SK-N-SH (cell line): ENCODE results near the gene PPTC7.

Experiments used
- GATA2 ChIP-seq: sonication (generic); formaldehyde crosslinking; IDR thresholded peaks from 2 replicates; pipeline ENCODE4 v1.5.0; 2020; ENCODE audit warnings: mild to moderate bottlenecking, missing genetic modification reagents
- JUND ChIP-seq: IDR thresholded peaks from 2 replicates; pipeline ENCODE4 v1.4.0; 2012
- MXI1 ChIP-seq: IDR thresholded peaks from 2 replicates; pipeline ENCODE4 v1.6.1; 2012; ENCODE audit warnings: mild to moderate bottlenecking, low read depth, low read length, improper control_type of control experiment
- RAD21 ChIP-seq: IDR thresholded peaks from 2 replicates; pipeline ENCODE4 v1.6.1; 2012; ENCODE audit warnings: mild to moderate bottlenecking, low read length
- RCOR1 ChIP-seq: fragments of 150-350 bp; IDR thresholded peaks from 2 replicates; pipeline ENCODE4 v1.6.1; 2017; ENCODE audit warnings: antibody characterized with exemption, low read length
- TAF1 ChIP-seq: IDR thresholded peaks from 2 replicates; pipeline ENCODE4 v1.6.1; 2012; ENCODE audit warnings: low read depth, mild to moderate bottlenecking, low read length, moderate library complexity, borderline replicate concordance
- TCF12 ChIP-seq: IDR thresholded peaks from 2 replicates; pipeline ENCODE4 v1.4.0; 2012
- TEAD4 ChIP-seq: IDR thresholded peaks from 2 replicates; pipeline ENCODE4 v1.4.0; 2012; ENCODE audit warnings: mild to moderate bottlenecking, borderline replicate concordance; ENCODE audit not compliant: insufficient read depth
- TF ChIP-seq, protein P1 (sequence below): fragments of 200-600 bp; sonication (generic); IDR thresholded peaks from 2 replicates; pipeline ENCODE4 v1.6.1; 2017; ENCODE audit warnings: antibody characterized with exemption, mild to moderate bottlenecking, moderate library complexity
- TF ChIP-seq, protein P2 (sequence below): IDR thresholded peaks from 2 replicates; pipeline ENCODE4 v1.6.1; 2012; ENCODE audit warnings: mild to moderate bottlenecking, low read depth, low read length, moderate library complexity
- TF ChIP-seq, protein P3 (sequence below): IDR thresholded peaks from 2 replicates; pipeline ENCODE4 v1.4.0; 2012; ENCODE audit warnings: low read depth
- TF ChIP-seq, protein P4 (sequence below): IDR thresholded peaks from 2 replicates; pipeline ENCODE4; 2012

DNA sequence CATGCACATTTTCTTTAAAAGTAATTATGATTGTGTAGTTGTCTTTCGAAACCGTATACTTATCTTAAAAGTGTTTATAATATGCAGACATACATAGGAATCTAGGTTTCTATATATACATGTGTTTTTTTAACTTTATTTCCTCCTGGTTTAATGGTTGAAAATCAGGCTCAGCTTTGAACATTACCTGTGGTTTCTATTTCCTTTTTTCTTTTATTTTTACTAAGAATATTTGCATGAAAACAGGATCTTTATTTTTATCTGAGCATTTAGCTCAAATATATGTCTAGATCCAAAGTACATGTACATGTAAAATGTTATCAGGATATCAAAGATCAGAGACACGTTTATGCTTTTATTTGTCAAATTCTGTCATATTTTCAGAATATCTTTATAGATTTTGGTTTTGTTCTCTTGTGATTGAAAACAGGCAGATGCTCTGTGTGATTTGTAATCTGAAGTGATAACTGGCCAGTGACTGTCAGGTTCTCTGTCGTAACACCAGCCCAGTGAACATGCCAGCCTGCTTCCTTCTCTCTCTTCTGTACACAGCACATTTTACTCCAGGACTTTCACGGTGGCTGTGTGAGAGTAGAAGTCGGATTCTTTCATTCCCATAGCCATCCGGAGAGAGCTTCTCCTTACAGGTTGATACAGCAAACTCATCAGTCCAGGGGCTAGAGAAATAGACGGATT, 44.5 kb upstream of the PPTC7 start:
- TF ChIP-seq, protein P1, sequence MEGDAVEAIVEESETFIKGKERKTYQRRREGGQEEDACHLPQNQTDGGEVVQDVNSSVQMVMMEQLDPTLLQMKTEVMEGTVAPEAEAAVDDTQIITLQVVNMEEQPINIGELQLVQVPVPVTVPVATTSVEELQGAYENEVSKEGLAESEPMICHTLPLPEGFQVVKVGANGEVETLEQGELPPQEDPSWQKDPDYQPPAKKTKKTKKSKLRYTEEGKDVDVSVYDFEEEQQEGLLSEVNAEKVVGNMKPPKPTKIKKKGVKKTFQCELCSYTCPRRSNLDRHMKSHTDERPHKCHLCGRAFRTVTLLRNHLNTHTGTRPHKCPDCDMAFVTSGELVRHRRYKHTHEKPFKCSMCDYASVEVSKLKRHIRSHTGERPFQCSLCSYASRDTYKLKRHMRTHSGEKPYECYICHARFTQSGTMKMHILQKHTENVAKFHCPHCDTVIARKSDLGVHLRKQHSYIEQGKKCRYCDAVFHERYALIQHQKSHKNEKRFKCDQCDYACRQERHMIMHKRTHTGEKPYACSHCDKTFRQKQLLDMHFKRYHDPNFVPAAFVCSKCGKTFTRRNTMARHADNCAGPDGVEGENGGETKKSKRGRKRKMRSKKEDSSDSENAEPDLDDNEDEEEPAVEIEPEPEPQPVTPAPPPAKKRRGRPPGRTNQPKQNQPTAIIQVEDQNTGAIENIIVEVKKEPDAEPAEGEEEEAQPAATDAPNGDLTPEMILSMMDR: no peak
- no peak for TF ChIP-seq TAF1
- no peak for TF ChIP-seq TCF12
- TF ChIP-seq RCOR1: no peak
- TF ChIP-seq, protein P2, sequence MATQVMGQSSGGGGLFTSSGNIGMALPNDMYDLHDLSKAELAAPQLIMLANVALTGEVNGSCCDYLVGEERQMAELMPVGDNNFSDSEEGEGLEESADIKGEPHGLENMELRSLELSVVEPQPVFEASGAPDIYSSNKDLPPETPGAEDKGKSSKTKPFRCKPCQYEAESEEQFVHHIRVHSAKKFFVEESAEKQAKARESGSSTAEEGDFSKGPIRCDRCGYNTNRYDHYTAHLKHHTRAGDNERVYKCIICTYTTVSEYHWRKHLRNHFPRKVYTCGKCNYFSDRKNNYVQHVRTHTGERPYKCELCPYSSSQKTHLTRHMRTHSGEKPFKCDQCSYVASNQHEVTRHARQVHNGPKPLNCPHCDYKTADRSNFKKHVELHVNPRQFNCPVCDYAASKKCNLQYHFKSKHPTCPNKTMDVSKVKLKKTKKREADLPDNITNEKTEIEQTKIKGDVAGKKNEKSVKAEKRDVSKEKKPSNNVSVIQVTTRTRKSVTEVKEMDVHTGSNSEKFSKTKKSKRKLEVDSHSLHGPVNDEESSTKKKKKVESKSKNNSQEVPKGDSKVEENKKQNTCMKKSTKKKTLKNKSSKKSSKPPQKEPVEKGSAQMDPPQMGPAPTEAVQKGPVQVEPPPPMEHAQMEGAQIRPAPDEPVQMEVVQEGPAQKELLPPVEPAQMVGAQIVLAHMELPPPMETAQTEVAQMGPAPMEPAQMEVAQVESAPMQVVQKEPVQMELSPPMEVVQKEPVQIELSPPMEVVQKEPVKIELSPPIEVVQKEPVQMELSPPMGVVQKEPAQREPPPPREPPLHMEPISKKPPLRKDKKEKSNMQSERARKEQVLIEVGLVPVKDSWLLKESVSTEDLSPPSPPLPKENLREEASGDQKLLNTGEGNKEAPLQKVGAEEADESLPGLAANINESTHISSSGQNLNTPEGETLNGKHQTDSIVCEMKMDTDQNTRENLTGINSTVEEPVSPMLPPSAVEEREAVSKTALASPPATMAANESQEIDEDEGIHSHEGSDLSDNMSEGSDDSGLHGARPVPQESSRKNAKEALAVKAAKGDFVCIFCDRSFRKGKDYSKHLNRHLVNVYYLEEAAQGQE: no peak
- TF ChIP-seq TEAD4: no peak
- no peak for TF ChIP-seq RAD21
- TF ChIP-seq MXI1: no peak
- TF ChIP-seq, protein P3, sequence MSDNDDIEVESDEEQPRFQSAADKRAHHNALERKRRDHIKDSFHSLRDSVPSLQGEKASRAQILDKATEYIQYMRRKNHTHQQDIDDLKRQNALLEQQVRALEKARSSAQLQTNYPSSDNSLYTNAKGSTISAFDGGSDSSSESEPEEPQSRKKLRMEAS: no peak
- TF ChIP-seq JUND: no peak
- no peak for TF ChIP-seq GATA2 (CRISPR knock-in tag)
- TF ChIP-seq, protein P4, sequence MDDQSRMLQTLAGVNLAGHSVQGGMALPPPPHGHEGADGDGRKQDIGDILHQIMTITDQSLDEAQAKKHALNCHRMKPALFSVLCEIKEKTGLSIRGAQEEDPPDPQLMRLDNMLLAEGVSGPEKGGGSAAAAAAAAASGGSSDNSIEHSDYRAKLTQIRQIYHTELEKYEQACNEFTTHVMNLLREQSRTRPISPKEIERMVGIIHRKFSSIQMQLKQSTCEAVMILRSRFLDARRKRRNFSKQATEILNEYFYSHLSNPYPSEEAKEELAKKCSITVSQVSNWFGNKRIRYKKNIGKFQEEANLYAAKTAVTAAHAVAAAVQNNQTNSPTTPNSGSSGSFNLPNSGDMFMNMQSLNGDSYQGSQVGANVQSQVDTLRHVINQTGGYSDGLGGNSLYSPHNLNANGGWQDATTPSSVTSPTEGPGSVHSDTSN: no peak
